ENCODE measurements around the gene ODC1.

ODC1 gene

GRCh38 chr2:10397878-10398277 is 50.2 kb downstream of the ODC1 start:
- no peak for DNase-seq

DNA sequence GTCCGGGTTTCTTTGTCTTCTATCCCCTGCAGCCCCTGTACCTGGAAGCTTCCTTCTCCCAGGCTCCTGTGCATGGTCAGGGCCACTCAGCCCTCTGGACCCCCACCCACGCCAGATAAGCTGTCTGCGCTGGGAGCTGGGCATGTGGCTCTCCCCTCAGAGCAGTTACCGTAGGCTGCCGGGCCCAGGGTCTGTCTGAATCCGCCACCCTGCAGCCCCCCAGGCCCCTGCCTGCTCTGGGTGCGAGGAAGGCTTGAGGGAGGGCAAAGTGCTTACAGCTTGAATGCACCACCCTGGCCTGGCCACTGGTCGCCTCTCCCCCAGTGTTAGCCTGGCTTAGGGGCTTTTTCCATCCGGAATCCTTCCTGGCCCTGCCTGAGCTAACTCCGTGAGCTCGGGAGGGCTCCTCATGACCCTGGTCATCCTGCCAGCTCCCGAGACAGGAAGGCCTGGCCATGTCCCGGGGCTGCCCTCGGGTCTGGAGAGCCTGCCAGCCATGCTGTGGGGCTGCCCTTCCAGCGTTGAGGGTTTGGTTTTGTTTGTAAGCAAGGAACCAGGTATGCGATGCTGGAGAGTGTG is 50.7 kb downstream of the ODC1 start:
- DNase-seq = no peak

- DNase-seq = no peak
Observed at GRCh38 chr2:10396464-10396863, 51.7 kb downstream of the ODC1 start.

DNA sequence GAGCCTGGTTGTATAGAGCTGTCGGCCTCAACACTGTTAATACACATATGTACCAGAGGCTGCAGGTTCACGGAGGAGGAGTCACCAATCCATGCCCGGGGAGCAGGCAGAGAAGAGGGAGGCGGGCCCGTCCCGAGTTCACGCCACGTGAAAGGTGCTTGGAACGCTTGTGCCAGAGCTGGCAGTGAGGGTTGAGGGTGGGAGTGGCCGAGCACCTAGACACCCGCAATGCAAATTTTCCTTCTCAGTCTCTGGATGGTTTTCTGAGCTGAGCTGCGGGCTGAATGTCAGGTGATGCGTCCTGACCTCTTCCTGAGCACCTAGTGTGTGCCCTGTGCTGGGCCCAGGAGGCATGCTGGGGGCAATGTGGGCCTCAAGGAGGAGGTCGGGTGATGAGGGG is 52.2 kb downstream of the ODC1 start:
- DNase-seq = no peak

- DNase-seq = no peak
Observed at GRCh38 chr2:10393640-10393982, 54.5 kb downstream of the ODC1 start.

GRCh38 chr2:10392951-10393639 is 55.0 kb downstream of the ODC1 start:
- no peak for DNase-seq

DNA sequence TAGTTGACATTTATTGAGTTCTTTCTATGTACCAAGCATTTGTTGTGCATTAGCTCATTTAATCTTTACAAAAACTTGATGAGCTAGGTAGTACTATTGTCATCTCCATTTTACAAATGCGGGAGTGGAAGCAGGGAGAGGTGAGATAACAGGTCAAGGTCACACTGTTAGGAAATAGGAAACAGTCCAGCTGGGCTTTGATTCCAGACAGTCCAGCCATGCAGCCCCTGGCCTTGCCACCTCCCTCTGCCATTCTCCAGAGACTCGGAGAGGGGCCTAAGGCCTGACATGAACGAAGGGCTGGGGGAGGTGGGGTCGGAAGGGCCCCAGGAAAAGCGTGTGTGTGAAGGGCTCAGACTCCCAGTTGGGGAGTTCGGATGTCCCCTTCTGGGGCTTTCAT is 55.6 kb downstream of the ODC1 start:
- DNase-seq = no peak

DNA sequence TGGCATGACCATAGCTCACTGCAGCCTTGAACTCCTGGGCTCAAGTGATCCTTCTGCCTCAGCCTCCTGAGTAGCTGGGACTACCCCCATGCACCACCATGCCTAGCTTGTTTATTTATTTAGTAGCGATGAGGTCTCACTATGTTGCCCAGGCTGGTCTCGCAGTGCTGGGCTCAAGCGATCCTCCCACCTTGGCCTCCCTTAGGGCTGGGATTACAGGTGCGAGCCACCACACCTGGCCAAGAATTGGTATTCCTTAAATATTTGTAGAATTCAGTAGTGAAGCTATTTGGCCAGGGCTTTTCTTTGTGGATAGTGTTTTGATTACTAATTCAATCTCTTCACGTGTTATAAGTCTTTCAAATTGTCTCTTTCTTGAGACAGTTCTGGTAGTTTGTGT is 56.0 kb downstream of the ODC1 start:
- DNase-seq = no peak

- DNase-seq = no peak
Observed at GRCh38 chr2:10390369-10390801, 57.7 kb downstream of the ODC1 start.

All from CD4-positive, alpha-beta T cell treated with Interleukin-17A for 1 hour (primary cell).